Panc1 (cell line): Measurements from ENCODE around the gene SEC14L2.

Source experiments
- CTCF ChIP-seq: fragments of 450-650 bp; IDR thresholded peaks from 2 replicates; pipeline ENCODE4 v1.5.1; 2017; ENCODE audit warnings: mild to moderate bottlenecking
- POLR2AphosphoS5 ChIP-seq: IDR thresholded peaks from 2 replicates; pipeline ENCODE4 v1.6.1; 2012; ENCODE audit warnings: mild to moderate bottlenecking, low read depth, low read length, moderate library complexity

GRCh38 chr22:30429887-30430286, 33.1 kb downstream of the SEC14L2 start:
- no peak for TF ChIP-seq CTCF
- TF ChIP-seq POLR2AphosphoS5, result no peak
